ENCODE measurements around the gene CDH15.

The CDH15 gene

GRCh38 chr16:89140401-89140800 lies 31.1 kb upstream of the CDH15 start:
- DNase-seq (ENCODE audit: low read depth in 2 of 2): no peak

DNA sequence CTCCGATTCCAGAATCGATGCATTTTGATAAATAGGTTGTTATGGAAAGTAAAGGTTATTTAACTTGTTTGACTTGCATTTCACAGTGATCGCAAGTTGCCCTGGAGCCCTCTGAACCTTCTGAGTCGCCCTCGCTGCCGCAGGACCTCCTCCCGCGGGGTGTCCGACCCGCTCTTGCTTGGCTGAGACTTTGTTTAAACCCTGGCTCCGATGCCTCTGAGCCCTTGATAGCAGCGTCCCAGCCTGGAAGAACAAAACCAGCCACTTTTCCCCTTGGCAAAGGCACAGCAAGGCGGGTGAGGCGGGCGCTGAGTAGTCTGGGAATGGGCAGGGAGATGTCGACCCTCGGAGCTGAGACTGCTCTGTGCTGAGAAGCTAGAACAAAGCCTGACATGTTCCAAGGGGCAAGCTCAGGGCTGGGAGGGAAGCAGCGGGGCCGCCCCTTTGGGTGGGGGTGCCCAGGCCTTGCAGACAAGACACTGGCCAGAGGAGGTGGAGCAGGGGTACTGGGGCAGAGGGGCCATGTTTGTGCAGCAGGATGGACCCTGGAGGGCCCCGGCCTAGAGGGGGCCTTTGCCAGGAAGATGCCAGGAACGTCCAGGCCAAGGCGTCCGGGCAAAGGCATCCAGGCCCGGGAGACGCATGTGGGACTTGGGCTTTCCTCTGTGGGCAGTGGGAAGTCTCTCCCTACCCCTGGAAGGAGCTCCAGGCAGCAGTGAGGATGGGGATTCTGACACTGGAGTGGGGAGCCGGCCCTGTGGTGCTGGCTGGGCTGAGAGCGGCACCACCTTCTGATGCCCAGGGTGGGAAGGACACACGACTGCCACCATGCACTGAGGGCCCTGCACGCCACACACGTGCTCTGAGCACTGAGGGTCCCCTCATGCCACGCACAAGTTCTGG lies 30.3 kb upstream of the CDH15 start:
- no peak for DNase-seq (ENCODE audit: low read depth in 2 of 2)

- no peak for DNase-seq (ENCODE audit: low read depth in 2 of 2)
Observed at GRCh38 chr16:89141884-89142267, 29.7 kb upstream of the CDH15 start.

DNA sequence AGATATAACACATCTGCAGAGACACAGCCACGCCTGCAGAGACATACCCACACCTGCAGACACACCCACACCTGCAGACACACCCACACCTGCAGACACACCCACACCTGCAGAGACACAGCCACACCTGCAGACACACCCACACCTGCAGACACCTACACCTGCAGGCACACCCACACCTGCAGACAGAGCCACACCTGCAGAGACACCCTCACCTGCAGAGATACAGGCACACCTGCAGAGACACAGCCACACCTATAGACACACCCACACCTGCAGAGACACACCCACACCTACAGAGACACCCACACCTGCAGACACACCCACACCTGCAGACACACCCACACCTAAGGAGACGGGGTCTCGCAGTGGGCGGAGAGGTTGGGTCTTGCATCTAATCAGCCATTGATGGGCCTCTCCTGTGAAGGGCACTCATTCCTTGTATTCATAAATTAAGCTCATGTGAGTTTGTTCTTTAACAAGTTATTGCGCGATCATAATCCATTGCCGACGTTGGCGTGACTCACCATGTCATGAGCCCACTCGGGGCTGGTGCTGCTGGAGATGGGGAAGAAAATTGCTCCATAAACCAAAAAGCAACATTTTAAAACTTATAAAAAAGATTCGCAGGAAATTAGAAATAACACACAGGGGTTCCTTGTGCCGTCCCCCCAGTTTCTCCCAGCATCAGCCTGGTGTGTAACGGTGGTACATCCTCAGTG lies 28.9 kb upstream of the CDH15 start:
- DNase-seq (ENCODE audit: low read depth in 2 of 2): no peak

GRCh38 chr16:89143201-89143741 lies 28.3 kb upstream of the CDH15 start:
- no peak for DNase-seq (ENCODE audit: low read depth in 2 of 2)

DNA sequence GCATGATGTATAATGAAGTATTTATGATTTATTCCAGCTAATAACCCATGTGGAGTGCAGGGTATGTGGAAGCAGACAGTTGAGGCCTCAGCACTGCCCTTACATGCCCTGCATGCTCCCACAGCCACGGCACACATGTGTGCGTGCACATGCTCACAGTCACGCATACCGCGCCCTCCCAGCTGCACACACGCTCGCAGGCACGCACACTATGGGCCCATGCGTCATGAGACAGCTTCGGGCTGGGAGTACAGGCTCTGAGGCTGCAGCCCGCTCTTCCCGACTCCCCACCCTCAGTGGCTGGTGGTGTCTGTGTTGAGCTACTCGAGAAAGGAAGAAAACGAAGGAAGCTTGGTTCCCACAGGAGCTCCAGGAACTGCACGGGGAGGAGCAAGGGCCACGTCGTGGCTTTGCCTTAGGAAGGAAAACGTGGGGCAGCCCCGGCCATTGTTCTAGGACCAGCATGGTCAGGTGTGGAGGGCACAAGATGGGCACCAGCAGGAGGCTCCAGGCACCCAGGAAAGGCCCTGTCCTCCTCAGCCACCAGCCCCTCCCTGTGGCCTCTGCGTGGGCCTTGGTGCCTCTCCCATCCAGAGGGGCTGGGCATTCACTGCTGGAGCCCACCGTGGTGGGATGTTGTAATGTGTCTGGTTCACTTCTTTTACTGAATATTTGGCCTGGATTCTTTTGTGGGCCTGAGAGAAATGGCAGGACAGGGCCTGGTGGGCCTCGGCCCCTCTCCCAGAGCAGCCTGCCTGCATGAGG lies 27.5 kb upstream of the CDH15 start:
- no peak for DNase-seq (ENCODE audit: low read depth in 2 of 2)

DNA sequence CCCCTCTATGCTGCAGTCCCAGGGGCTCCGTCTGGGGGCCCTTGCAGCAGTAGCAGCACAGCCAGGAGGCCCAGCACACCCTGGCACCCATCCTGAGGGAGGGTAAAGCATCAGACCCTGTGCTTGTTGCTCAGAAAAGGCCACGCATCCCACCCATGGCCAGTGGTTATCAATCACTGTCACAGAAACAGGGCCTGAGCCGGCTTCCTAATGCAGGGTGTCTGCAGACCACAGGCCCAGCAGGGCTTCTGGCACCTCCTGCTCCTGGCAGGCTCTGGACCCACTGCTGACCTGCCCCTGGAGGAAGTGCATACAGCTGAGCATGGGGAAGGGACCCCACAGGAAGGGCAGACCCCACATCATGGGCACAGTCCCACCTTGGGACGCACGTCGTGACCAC lies 26.9 kb upstream of the CDH15 start:
- DNase-seq (ENCODE audit: low read depth in 2 of 2): no peak

- DNase-seq (ENCODE audit: low read depth in 2 of 2): no peak
Observed at GRCh38 chr16:89145406-89146161, 26.0 kb upstream of the CDH15 start.

DNA sequence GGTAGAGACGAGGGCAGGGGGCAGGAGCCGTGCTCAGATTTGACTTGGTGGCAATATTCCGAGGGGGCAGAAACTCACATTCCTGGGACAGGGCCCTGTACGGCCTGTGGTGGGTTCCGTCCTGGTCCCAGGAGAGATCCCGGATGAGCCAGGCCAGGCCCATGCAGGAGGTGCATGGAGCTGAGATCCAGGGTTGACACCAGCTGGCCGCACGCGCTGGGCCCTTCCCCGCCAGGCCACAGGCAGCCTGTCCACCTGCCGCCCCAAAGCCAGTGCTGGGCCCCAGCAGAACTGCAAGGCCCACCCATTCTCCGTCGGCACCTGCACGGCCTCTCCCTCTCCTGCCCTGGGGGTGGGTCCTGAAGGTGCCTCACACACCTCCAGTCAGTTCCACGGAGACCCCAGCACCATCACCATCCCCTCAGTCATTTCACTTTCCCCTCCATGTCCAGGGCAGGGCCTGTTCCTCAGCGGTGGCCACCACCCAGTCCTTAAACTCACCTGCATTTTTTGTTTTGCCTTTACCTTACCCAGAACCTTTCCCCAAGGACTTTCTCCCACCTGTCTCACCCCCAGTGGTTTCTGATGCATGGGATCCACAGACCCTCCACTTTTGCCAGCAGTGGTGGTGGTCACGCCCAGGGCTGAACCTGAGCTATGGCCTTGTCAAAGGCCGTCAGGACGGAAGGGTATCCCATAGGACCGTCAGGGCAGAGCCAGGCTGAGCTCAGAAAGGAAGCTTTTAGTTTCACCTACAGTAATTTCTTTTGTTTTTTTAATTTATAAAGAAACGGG lies 25.1 kb upstream of the CDH15 start:
- DNase-seq (ENCODE audit: low read depth in 2 of 2): no peak

GRCh38 chr16:89147085-89147817 lies 24.3 kb upstream of the CDH15 start:
- no peak for DNase-seq (ENCODE audit: low read depth in 2 of 2)

- no peak for DNase-seq (ENCODE audit: low read depth in 2 of 2)
Observed at GRCh38 chr16:89149386-89149785, 22.2 kb upstream of the CDH15 start.

DNA sequence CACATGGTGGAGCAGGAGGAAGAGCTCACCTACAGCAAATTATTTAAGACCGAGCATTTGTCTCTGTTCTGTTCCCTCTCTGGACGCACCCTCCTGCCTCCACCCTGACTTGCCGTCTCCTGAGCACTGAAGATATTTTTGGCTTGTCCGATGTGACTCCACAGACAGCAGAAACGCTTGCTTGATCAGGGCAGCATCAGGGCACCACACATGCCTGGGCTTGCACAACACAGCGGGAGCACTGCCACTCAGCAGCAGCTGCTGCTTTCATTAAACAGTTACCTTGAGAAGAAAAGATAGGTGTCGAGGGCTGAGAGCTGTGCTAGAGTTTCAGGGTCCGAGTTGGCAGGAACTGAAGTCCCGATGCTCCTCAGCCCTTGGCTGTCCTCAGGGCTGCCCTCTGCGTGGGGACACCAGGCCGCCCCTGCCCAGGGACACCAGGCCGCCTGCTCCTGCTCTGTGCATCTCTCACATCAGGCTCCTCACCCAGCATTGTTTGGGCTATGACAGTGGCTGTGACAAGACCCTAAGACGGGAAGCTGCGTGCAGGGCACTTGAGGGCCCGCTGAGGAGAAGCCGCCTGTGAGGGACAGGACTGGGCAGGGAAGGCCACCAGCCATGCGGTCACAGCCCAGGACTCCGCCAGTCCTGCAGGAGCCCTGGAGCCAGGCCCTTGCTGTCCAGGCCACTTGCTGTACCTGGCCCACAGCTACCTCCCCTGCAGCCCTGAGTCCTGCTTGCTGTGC lies 21.3 kb upstream of the CDH15 start:
- DNase-seq (ENCODE audit: low read depth in 2 of 2): no peak

GRCh38 chr16:89150981-89151380 lies 20.6 kb upstream of the CDH15 start:
- DNase-seq (ENCODE audit: low read depth in 2 of 2): no peak

DNA sequence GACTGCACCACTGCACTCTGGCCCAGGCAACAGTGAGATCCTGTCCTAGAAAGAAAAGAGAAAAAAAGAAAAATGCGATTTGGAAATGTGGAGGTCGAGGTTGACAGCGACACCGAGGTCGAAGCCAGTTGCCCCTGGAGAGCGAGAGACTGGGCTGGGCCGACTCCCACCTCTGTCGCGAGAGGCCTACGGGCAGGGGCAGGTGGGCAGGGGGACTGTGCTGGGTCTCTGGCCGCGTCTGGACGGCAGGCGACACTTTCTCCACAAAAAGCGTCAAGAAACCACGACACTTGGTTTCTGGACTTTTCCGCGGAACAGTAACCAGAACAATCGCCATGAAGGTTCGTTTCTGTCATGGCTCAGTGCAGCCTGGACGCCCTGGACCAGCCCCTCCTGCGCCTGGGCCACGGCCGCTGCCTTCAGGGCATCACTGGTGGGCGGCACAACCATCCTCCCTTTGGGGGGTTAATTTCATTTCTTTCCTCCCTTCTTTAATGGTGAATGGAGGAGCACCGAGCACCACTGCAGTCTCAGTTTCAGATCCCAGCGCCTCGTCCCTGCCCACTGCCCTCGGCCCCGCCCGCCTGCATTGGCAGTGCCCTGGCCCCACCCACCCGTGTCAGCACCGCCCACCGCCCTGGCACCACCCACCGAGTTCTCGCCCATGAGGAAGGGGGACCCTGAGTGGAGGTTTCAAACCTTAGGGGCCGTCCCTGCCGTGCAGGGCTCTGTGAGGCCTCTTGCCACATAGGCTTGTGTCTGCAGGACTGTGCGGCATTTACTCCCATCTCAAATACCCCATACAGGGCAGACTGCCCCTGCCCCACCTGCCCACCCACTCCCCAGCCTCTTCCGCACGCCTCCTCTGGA lies 18.5 kb upstream of the CDH15 start:
- DNase-seq (ENCODE audit: low read depth in 2 of 2): no peak

GRCh38 chr16:89153848-89154271 lies 17.7 kb upstream of the CDH15 start:
- no peak for DNase-seq (ENCODE audit: low read depth in 2 of 2)

GRCh38 chr16:89154390-89155183 lies 17.0 kb upstream of the CDH15 start:
- no peak for DNase-seq (ENCODE audit: low read depth in 2 of 2)

DNA sequence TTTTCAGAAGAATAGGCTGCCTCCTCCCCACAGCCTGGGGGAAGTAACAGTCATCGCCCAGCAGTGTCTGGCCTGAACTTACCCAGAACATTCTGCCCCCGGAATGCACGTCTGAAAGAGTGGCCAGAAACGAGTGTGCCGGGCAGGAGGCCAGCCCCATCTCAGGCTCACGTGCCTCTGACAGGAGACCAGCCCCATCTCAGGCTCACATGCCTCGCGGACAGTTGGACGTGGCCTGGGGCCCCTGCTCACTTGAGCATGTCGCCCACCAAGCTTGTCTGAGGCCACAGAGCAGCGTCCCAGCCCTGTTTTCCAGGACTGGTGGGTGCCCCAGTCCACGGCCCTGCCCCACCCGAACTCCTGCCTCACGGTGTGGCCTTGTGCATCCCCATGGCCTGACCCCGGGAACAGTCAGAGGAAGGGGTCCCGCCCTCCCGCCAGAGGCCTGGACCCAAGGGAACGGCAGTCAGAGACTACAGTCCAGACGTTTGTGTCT lies 16.3 kb upstream of the CDH15 start:
- DNase-seq (ENCODE audit: low read depth in 2 of 2): no peak
